H7 (cell line): ENCODE results near the gene MCTP2. TPM values are rescaled to one million over a fixed set of nuclear protein-coding genes. Genes with fewer than 3 reads are reported as not detected.

Experiments used
- DNase-seq: peaks from one replicate; pipeline ENCODE4 v3.0.0; 2012
- H3K27me3 ChIP-seq: 2 replicates; pipeline ENCODE4 v1.6.0; 2011; ENCODE audit warnings: mild to moderate bottlenecking, low read length; ENCODE audit not compliant: control insufficient read depth, insufficient read depth
- H3K36me3 ChIP-seq: replicated peaks from 2 replicates; pipeline ENCODE4 v1.5.1; 2011; ENCODE audit warnings: low read length; ENCODE audit not compliant: control insufficient read depth, insufficient read depth
- H3K4me3 ChIP-seq: 2 replicates; pipeline ENCODE4 v1.5.1; 2011; ENCODE audit warnings: low read depth, mild to moderate bottlenecking, control low read depth, low read length, moderate library complexity; ENCODE audit not compliant: insufficient read depth
- total RNA-seq: library from RNA; depleted of rRNA; stranded (reverse); fragments of >200 nt; shearing (Covaris generic); gene quantifications from 2 replicates; pipeline ENCODE4 v1.2.3, GENCODE V29; 2014

The MCTP2 gene
- total RNA-seq, 1 experiment from 2014 or later, result 4.7 TPM

DNA sequence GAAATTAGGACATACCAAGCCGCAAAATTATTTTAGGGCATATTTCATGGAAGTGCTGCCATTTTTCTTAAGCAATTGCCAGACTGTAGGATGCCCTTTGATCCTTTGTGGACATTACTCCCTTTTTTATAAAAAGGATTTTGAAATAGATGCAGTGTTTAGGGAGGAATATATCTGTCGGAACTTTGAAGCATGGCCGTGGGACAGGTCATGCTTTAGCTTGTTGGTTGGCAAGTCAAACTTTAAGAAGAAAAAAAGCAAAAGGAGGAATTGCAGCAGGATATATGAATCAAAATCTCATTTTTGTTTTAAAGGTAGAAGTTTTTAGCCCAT, 122.1 kb downstream of the MCTP2 start:
- no peak for DNase-seq
- no peaks in the 10 kb centered on the region for H3K27me3 ChIP-seq
- no peak overlapping the region for H3K4me3 ChIP-seq
- H3K36me3 ChIP-seq, result no peaks in the 10 kb centered on the region

DNA sequence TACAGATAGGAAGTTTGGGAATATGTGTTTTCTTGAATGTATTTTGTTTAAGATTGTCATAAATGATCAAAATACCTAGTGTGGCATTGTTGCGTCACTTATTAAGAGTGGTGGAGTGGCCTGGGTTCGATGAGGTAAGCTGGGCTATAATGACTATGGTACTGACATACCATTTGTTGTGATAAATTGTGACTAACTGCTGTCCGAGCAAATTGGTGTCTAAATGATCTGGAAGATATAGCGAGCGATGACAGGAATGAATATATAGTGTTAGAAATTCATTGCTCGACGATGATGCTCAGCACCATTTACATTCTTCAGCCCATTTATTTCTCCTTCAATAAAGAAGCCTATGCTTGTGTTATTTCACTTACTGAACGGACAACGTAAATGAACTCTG, 123.3 kb downstream of the MCTP2 start:
- no peaks in the 10 kb centered on the region for H3K36me3 ChIP-seq
- no peaks in the 10 kb centered on the region for H3K27me3 ChIP-seq
- DNase-seq, result no peak
- H3K4me3 ChIP-seq, result no peak overlapping the region

DNA sequence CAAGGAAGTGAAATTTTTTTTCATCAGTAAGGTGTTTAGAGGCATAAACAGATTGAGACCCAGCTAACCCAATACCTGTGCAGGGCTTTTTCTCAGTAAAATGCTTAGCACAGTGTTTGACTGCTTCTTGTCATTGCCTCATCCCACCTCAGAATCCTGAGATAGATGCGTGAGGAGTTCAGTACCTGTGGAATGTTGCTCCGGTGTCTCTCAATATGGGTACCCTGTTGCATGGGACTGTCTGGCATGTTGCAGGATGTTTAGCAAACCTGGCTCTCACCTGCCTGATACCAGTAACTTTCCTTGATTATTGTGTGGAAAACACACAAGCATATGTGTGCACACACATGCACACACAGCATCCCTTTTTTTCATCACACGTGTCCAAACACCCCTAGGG, 128.4 kb downstream of the MCTP2 start:
- DNase-seq, result no peak
- Histone ChIP-seq H3K27me3 (no peaks in the 10 kb centered on the region), H3K4me3 (no peak overlapping the region), H3K36me3 (no peaks in the 10 kb centered on the region)

DNA sequence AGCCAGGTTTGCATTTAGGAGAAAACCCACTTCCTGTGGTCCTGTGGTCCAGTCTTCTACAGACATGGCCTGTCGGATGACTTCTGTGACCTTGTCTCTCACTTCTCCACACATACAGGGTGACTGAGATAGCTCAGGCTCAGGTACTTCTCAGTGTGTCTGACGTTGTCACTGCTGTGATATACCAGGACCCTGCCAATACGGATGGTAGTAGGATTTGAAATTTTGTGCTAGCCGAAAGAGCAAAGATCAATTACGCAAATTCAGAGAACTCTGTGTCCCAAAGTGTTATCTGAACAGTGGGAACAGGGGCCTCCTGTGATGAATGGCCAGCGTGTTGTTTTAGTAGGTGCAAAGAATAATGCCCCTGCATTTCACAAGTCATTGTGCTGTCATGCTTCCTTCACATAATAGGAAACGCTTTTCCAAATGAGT, 128.9 kb downstream of the MCTP2 start:
- H3K36me3 ChIP-seq, result no peaks in the 10 kb centered on the region
- no peak for DNase-seq
- H3K27me3 ChIP-seq, result no peaks in the 10 kb centered on the region
- H3K4me3 ChIP-seq, result no peak overlapping the region

DNA sequence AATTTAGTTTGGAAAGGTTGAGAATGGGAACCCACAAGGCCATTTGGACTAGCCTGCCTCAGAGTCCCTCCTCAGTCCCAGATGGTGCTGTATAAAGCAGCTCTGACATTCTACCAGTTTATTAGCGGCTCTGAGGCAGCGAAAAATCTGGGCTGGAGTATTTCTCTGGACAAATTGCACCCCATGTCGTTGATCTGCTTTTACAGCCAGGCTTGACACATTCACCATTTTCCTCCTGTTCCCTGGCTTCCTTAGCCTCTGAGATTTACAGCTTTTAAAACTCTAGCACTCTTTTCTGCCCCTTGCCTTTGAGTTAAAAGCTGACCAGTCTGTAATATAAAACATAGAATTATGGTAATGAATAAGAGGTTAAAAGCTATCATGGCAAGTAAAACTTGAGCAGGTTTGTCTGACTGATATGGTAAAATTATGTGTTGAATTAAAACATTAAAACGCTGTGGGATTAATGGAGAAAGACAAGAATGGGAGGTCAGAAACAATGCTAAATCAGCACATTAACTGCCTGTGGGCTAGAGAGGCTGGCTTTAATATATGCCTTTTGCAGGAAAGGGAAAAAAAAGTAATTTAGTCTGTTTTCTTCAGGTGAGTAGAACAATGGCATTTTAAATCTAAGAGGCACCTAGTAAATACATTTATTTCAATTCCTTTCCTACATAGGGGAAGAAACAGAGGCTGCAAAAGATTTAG, 131.2 kb downstream of the MCTP2 start:
- Histone ChIP-seq H3K27me3 (no peaks in the 10 kb centered on the region), H3K4me3 (no peak overlapping the region), H3K36me3 (no peaks in the 10 kb centered on the region)
- DNase-seq, result no peak

DNA sequence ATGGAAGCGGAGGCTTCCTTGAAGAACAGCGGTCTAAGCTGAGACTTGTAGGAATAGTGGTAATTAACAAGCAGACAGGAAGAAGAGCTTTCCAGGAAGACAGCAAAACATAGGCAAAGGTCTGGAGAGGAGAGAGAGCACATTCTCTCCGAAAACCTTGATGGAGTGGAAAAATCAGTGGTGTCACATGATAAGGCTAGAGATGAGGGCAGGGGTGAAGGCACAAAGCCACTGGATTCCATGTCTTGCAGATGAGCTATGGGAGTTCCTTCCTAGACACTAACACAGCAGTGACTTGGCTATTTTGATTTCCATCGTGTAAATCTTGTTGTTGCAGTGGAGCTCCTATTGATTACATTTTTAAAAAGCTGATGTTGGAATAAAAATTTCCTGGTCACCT, 132.0 kb downstream of the MCTP2 start:
- no peak for DNase-seq
- Histone ChIP-seq H3K4me3 (no peak overlapping the region), H3K27me3 (no peaks in the 10 kb centered on the region), H3K36me3 (no peaks in the 10 kb centered on the region)

DNA sequence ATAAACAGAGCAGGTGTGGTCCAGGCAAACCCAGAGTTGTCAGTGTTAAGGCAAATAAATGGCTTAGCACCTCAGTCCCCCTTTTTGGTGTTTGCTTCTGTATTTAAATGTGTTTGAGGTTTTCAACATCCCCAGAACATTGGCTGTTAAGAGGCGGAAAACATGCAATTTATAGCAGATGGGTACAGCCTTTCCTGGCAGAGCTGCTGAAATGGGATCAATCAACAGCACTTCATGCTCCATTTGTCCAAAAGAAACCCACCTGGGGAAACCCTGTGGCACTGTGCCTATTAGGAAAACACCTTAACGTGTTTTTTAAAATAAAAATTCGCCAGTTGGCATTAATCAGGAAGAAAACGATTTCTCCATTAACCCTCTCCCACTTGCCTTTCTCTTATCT, 135.4 kb downstream of the MCTP2 start:
- H3K4me3 ChIP-seq, result no peak overlapping the region
- no peak for DNase-seq
- no peaks in the 10 kb centered on the region for H3K27me3 ChIP-seq
- no peaks in the 10 kb centered on the region for H3K36me3 ChIP-seq

DNA sequence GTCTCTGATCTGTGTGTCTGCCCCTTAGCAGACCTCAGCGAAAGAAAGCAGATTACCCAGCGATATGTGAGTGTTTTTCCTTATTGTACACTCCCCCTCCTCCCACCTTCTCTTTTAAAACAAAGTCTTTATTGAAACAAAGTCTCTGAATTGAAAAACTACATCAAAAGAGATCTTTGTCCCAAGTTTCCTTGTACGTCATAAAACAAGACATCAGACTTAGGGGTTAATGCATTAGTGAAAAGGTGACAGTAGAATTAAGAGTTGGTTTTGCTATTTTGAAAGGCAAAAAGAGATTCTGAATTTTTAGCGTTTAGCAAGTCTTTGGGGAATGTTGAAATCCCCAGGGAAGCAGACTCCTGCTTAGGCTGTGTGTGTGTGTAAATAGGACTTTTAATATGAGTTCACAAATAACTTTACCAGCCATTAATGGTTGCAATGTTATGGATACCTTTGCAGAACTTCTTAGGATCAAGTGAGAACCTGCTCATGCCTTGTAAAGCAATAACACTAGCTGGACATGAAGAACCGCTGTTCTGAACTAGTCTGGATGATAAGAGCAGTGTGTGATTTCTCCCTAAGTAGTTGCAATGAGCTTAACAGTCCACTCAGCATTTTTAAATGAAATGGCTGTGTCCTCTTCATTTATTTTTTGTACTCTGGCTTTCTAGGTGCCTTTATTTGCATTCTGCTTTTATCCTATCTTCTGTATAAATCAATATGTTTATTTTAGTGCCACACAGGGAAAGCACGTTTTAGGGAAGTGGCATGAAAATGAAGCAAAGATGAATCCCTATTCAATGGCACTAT, 136.6 kb downstream of the MCTP2 start:
- no peak overlapping the region for H3K4me3 ChIP-seq
- DNase-seq, result no peak
- no peaks in the 10 kb centered on the region for H3K27me3 ChIP-seq
- H3K36me3 ChIP-seq, result no peaks in the 10 kb centered on the region

DNA sequence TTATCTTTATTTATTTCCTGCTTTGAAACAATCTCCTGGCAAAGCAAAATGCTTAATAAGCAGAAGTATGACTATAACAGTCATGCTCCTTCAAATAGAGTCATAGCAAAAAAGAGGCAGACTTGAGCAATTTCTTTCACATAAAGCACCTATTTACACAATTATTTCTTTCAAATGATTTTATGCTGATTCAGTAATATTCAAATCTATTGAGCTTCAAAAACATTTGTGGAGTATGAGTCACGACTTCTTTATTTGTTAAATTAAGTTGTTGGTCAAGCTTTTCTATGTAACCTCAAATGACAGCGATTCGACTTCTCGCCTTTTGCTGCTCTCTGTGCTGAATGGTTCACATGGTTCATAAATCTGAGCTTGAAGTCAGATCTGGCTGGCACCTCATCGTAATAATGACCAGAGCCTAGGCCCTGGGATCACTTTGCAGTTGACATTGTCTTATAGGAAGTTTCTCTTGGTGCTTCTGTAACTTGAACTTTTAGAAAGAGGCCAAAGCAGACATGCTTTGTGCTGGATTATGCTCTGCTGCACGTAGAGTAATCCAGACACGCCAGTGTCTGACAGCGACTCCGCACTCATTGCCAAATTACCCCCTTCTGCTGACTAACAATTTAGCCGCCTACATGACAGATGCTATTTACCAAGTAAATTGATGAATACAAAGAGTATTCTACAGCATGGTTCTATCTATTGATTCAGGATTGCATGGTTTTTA, 139.0 kb downstream of the MCTP2 start:
- no peak for DNase-seq

DNA sequence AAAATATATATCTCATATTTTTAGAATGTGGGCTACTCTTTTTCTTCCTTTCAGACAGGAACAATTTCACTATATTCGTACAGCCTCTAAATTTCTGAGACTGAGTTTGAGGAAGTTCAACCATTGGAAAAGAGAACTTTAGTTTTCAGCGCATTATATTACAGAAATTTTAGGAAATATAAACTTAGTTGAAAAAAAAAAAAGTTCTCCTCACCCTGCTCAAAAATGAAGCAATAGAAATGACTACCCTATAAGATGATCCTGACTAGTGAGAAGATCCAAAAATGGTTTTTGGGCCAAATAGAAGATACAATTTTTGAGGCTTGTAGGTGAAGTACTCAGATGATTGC, 139.6 kb downstream of the MCTP2 start:
- no peak for DNase-seq
- H3K27me3 ChIP-seq, result no peaks in the 10 kb centered on the region
- no peaks in the 10 kb centered on the region for H3K36me3 ChIP-seq
- H3K4me3 ChIP-seq, result no peak overlapping the region

More for the DNA sequence above, 139.0 kb downstream of the MCTP2 start:
- H3K27me3 ChIP-seq, result no peaks in the 10 kb centered on the region
- no peak overlapping the region for H3K4me3 ChIP-seq
- no peaks in the 10 kb centered on the region for H3K36me3 ChIP-seq

DNA sequence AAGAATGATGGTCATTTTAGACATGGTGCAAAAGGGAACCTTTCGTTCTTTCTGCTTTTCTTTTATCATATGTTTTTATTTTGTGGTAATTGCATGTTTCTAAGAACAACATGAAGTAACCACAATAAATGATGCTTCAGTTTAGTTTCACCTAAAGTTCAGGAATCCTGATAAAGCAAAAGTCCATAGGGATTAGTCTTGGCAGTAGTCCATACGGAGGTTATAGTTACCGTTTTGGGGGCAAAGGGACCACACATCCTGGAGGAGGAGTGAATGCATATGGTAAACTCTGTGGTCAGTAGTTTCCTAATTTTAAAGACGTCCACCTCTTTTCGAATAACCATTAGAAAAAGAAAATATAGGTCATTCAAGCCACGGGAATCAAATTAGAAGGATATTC, 141.5 kb downstream of the MCTP2 start:
- Histone ChIP-seq H3K36me3 (no peaks in the 10 kb centered on the region), H3K4me3 (no peak overlapping the region), H3K27me3 (no peaks in the 10 kb centered on the region)
- no peak for DNase-seq

DNA sequence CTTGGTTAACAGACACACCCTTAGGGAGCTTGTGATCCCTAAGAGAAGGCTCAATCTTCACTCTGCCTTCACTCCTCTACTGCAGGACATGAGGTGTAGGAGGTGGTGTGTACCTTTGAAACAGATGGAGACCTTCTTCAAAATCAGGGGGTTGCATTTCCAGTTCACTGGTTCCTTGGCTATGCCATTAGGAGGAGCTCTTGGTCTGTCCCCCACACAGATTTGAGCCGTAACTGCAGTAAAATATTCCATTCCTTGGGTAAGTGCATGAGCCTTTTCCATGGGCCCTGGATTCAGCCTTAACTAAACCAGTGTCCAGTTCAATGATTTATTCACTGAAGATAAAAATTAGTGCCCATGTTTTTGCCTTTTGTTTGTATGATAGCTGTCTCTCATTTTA, 144.6 kb downstream of the MCTP2 start:
- DNase-seq, result no peak
- H3K36me3 ChIP-seq, result no peaks in the 10 kb centered on the region

DNA sequence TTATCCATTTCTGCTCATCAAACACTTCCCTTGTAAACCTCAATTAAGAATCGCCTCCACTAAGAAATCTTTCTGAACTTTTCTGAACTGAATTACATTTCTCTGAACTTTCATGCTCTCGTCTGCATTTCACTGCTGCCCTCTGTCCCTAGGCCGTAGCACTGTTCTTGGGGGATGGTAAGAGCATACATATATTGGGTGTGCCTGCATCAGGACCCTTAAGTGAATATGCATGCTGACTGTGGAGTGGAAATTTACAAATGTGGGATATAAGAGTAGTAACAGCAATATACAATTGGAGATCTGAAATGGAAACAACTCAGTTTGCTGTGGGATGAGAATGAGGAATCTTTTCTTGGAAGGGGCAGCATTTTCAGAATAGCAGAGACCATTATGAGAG, 148.6 kb downstream of the MCTP2 start:
- no peak overlapping the region for H3K4me3 ChIP-seq
- DNase-seq, result no peak
- no peaks in the 10 kb centered on the region for H3K27me3 ChIP-seq

More for the DNA sequence above, 144.6 kb downstream of the MCTP2 start:
- H3K4me3 ChIP-seq, result no peak overlapping the region
- H3K27me3 ChIP-seq, result no peaks in the 10 kb centered on the region

DNA sequence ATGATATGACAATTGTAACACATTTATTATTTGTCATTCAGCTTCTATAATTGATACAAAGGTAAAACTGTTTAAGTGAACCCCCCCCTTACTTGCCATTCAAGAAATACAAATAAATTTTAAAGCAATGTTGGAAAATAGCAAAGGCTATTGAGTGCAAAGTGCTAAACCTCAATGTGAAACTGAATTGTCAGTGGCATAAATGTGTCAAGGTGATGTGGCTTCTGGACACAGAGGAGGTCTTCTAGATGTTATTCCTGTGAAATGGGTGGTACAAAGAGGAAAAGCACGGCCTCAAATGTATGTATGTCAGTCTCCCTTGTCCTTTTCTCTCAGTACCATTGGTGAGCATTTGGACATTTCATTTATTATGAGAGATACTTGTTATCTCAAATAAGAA, 149.4 kb downstream of the MCTP2 start:
- H3K36me3 ChIP-seq, result no peaks in the 10 kb centered on the region
- no peaks in the 10 kb centered on the region for H3K27me3 ChIP-seq
- no peak overlapping the region for H3K4me3 ChIP-seq
- DNase-seq, result no peak

More for the DNA sequence above, 148.6 kb downstream of the MCTP2 start:
- H3K36me3 ChIP-seq, result no peaks in the 10 kb centered on the region

DNA sequence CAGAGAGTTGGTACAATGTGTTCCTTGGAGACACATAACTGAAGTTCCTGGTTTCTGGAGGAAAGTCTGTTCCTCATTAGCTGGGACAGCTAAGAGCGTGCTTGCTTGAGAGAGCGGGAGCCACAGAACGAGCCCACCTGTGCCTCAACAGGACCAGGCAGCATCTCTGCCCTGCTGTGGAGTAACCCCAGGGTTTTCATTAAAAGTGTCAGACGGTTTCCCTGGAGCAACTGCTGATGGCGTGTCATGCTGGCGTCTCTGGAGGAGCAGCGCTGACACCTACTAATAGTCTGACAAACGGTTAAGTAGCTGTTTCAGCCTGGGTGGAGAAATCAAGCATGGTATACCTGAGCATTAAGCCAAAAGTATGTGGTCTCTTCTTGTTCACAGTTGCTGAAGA, 150.0 kb downstream of the MCTP2 start:
- no peak for DNase-seq
- H3K36me3 ChIP-seq, result no peaks in the 10 kb centered on the region
- no peak overlapping the region for H3K4me3 ChIP-seq
- no peaks in the 10 kb centered on the region for H3K27me3 ChIP-seq
